NCI-H2196 treated with DMSO at 0.1 percent for 48 hours (cell line): ENCODE measurements around the gene RGPD4.
"Not testable (repeated sequence)": the region's sequence is repeated elsewhere in the genome, so short reads cannot be mapped to it uniquely, and the experiment has no call there.

Experiments
- DNase-seq: peaks from one replicate; lab custom pipeline; 2025; ENCODE audit not compliant: unreplicated experiment; lab: John Stamatoyannopoulos, UW

The RGPD4 gene

DNA sequence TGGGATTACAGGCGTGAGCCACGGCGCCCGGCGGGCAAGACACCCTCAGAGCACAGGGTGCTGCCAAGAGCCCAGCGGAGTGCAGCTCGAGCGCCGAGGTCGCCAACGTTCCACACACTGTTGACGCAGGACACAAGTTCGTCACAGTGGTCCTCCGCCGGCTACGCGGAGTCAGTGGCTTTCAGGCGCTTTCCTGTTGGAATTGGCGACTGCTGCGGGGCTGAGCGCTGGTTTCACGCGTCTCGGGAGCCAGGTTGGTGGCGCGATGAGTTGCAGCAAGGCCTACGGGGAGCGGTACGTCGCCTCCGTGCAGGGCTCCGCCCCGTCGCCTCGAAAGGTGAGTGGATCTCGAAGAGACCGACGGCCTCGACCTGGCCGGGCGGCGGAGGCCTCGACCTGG lies at the start of gene RGPD4:
TSS of gene RGPD4 (plus strand) at position 144 of the 400 bp plus-strand sequence. CDS start at position 266, 122 bp downstream.
- not testable (repeated sequence) for DNase-seq

GRCh38 chr2:107777974-107778373 lies 48.7 kb upstream of the RGPD4 start:
- no peak for DNase-seq

- no peak for DNase-seq
Measured at GRCh38 chr2:107785756-107786155, 40.9 kb upstream of the RGPD4 start.

DNA sequence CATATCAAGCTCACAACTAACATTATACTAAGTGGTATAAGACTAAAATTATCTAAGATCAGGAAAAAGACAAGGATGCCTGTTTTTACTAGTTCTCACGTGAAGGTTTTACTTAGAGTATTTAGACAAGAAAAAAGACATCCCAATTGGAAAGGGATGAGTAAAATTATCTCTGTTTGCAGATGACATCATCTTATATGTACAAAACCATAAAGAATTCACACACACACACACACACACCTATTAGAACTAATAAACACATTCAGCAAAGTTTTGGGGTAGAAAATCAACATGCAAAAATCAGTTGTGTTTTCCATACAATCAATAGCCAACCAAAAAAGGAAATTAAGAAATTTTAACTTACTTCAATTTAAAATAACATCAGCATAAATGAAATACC lies 35.9 kb upstream of the RGPD4 start:
- no peak for DNase-seq

GRCh38 chr2:107801498-107801897 lies 25.2 kb upstream of the RGPD4 start:
- DNase-seq, result peak; percentile 39

DNA sequence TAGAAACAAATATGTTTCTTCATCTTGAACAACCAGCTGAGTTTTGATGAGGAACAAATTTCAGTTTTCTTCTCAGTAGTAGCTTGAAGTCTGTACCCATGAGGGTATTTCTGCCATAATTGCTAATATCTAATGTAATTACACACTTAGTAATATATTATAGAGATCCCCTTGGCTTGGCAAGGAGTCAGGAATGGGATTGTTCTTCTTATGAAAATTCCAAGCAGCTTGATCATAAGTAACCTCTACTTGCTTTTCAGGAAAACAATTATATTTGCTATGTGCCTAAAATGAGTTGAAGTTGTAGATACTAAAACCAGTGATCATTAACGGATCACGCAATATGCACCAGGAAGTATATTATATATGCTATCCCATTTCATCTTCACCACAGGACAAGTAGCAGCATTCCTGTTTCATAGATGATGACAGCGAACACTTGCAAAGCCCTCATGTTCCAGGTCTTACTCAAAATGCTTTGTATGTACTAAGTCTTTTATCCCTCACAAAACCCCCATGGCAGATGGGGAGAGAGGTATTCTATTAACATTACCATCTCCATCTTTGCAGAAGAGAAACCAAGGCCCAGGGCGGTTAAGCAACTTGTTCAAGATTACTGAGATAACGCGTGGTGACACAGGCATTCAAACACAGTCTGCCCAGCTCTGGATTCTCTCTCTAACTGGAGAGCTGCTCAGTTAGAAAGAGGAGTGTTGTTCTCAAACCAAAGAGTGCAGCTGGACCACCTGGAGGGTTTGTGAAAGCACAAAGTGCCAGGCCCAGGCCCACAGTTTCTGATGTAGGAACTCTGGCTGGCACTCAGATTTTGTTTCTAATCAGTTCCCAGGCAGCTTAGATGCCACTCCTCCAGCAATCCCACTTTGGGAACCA lies 21.8 kb upstream of the RGPD4 start:
- no peak for DNase-seq

DNA sequence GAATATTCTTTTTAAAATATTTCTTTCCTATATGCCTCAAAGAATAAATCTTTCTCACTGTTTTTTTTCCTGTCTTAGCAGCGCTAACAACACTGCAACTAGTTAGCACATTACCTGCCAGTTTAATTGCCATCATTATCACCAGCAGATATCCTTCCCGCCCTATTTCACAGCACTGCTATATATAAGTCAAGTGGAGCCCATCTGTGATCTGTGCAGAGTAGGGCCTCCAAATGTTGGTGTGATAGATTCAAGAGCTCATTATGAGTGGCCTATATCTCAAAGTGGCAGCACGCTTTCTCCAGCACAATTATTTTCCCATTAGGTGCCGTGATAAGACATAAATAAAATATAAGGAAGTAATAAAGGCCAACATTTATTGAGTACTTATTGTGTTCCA lies 19.8 kb upstream of the RGPD4 start:
- DNase-seq, result no peak

GRCh38 chr2:107807988-107808387 lies 18.7 kb upstream of the RGPD4 start:
- no peak for DNase-seq

- peak; percentile 39 for DNase-seq
Measured at GRCh38 chr2:107808959-107809358, 17.7 kb upstream of the RGPD4 start.

- DNase-seq, result no peak
Measured at GRCh38 chr2:107809835-107810234, 16.9 kb upstream of the RGPD4 start.

GRCh38 chr2:107810734-107811133 lies 16.0 kb upstream of the RGPD4 start:
- DNase-seq, result no peak

DNA sequence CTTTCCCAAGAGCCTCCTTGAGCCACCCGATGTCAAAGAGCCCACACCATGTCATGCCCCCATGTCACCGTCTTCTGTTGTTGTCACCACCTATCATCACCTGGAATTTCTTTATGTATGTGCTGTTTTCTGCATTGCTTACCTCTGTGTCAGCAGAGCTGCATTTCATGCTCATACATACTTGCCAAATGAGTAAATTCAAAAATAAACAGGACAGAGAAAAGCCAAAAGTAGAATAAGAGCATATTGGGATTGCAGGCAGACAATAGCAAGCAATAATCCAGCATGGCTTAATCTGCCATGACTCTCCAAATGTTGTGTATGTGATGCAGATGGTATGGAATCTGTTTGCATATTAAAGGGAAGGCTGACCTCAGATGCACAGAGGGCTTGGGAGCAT lies 15.3 kb upstream of the RGPD4 start:
- no peak for DNase-seq

DNA sequence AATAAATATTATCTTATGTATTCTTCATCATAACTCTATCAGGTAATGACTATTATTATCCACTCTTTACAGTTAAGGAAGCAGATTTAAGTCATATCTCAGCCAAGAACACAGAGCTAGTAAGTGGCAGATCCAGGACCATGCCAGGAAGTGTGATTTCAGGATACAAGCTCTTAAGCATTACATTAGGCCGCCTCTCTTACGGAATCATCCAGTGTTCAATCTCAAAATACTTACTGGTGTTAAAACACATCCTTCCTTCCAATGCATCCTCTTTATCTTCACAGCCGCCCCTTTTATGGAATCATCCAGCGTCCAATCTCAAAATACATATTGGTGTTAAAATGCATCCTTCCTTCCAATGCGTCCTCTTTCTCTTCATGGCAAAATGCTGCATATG lies 14.7 kb upstream of the RGPD4 start:
- DNase-seq, result no peak

GRCh38 chr2:107817378-107817777 lies 9.3 kb upstream of the RGPD4 start:
- no peak for DNase-seq

- no peak for DNase-seq
Measured at GRCh38 chr2:107822302-107822701, 4.4 kb upstream of the RGPD4 start.

GRCh38 chr2:107824451-107825205 lies 2.1 kb upstream of the RGPD4 start:
- no peak for DNase-seq

- no peak for DNase-seq
Measured at GRCh38 chr2:107825206-107825563, 1.5 kb upstream of the RGPD4 start.

- DNase-seq, result not testable (repeated sequence)
Measured at GRCh38 chr2:107829514-107829913, 2.8 kb downstream of the RGPD4 start.

- not testable (repeated sequence) for DNase-seq
Measured at GRCh38 chr2:107833152-107833551, 6.5 kb downstream of the RGPD4 start.

- not testable (repeated sequence) for DNase-seq
Measured at GRCh38 chr2:107833618-107834017, 6.9 kb downstream of the RGPD4 start.

- DNase-seq, result not testable (repeated sequence)
Measured at GRCh38 chr2:107916121-107916520, 89.4 kb downstream of the RGPD4 start.

GRCh38 chr2:107916696-107917370 lies 90.1 kb downstream of the RGPD4 start:
- not testable (repeated sequence) for DNase-seq
